HG02610 (cell line): Measurements from ENCODE around the gene FAM209A.
"Not testable (repeated sequence)": the region's sequence is repeated elsewhere in the genome, so short reads cannot be mapped to it uniquely, and the experiment has no call there.

Source experiments
- ATAC-seq: cut with Tn5 transposase; IDR thresholded peaks from one replicate; pipeline ENCODE4 v1.9.1; 2021; ENCODE audit warnings: mild to moderate bottlenecking, moderate library complexity; ENCODE audit not compliant: unreplicated experiment

FAM209A gene, protein sequence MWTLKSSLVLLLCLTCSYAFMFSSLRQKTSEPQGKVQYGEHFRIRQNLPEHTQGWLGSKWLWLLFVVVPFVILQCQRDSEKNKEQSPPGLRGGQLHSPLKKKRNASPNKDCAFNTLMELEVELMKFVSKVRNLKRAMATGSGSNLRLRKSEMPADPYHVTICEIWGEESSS

DNA sequence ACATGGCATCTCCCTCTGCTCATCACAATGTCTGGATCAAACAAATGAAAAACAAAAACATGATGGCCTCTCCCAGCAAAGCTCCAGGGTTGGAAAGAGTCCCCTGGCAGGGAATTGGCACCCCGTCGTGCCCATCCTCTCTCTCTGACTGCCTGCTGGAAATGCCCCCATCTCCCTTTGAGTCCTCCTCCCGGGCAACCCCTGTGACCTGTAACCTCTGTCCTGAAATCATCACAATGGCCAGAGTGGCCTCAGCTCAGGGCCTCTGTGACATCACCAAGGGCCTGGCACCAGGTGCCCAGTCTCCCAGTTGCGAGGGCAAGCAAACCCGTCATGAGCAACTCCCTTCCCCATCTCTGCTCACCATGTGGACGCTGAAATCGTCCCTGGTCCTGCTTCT is at the start of gene FAM209A:
Gene FAM209A, plus strand, starts transcription at position 301 of the 400 bp plus-strand sequence. Its CDS starts 65 bp downstream, at position 366.
- ATAC-seq, result not testable (repeated sequence)

DNA sequence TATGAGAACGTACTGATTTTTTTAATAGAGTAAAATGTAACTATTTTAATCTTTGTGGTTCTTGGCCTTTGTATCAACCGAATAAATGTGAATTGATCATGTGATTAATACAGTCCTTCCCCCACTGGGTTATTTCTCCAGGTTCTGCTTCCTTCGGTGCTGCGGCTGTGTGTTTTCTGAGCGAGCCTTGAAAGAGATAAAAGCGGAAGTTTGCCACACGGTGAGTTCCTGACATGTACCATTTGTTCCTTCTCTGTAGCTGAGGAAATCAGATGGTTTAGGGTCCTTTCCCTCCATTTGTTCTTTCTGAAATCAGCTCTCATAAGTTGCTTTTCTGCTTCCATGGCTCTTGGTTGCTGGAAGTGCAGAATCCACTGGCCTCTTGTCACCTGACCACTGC is 40.6 kb upstream of the FAM209A start:
- ATAC-seq, result peak; percentile 40

DNA sequence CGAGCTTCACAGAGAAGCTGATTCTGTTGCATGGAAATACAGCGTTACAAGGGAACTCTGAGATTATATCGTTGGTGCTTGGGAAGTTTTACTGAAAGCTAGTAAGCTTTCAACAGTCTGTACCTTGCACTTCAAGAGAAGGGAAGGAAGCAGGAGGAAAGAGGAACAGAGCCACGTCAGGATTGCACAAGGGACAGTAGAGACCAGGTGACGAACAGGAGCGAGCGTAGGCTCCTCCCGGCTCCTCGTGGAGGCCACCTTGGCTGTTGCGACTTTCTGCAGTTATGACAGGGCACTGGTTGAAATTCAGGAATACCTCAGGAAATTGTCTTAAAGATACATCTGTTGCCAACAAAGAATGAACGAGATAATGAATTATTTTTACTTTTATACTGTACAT is 37.3 kb upstream of the FAM209A start:
- no peak for ATAC-seq

DNA sequence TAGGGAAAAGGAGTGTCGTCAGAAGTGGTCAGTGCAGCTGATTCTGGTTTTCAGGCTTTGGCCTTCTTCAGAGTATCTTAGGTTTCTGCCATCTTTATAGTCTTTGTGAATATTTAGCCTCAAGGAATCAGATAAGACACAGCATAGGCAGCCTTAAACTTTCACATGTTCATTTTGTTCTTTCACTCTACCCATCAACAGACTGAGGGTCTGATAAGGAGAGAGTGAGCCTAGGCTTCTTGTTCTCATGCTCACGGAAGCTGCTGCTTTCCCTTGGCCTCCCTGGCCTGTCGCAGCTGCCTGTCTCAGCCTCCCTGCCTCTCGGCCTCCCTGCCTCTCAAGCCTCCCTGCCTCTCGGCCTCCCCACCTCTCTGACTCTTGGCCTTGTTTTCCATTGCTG is 36.0 kb upstream of the FAM209A start:
- ATAC-seq, result no peak

DNA sequence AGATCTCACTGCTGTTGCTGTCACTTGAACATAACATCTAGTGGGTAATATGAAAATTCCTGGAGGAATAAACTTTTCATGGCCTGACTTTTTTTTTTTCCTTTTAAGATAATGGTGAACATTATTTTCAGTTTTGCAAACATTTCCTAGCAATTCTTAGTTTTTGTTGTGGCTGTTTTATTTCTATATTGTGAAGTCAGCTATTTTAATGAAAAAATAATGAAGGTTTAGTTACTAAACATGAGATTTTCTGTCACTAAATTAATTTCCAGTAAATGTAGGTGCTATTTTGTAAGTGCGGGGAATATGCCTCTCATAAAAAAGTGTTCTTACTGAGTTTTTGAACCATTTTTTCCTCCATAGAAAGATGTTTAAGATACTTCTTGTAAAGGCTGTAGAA is 23.4 kb upstream of the FAM209A start:
- no peak for ATAC-seq

DNA sequence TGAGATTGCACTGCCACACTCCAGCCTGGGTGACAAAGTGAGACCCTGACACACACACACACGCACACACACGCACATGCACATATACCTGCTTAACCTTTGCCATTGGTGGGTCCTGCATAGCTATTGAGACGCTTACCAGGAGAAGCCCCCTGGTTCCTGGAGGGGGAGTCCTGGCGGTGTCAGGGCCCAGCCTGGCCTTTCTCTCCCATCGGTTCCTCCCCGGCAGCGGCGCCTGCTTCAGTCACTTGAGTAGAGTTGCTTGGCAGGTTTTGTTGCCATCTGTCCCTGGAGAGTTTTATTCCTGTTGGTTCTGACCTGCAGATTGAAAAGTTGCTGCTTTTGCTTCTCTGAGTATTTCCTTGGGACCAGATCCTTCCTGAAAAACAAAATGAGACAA is 20.6 kb upstream of the FAM209A start:
- ATAC-seq, result no peak

DNA sequence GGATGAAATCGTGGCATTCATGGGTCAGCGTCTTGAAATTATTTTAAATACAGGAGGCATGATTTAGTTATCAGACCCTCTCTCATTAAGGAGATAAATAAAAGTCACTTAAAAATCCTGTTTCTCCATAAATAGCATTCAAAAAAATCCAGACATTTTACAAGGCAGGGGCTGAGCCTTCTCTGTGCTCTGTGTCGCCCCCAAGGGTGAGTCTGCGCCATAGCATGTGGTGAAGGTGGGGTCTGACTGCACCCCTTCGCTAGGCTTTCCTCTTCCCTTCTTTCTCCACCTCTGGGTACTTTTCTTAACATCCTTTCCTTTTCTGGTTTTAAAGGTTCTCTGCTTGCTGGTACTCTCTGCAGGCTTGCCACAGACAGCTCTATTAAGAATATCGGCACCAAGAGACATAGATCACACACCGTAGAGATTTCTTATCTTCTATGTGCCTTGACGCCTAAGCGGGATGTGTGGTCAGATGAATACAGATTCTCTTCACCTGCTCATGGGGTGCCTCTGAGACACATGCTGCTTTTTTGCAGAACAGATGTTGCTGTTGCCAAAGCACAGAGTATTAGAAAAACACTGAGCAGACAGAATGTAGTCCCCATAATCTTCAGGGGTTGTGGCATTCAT is 20.1 kb upstream of the FAM209A start:
- ATAC-seq, result no peak

DNA sequence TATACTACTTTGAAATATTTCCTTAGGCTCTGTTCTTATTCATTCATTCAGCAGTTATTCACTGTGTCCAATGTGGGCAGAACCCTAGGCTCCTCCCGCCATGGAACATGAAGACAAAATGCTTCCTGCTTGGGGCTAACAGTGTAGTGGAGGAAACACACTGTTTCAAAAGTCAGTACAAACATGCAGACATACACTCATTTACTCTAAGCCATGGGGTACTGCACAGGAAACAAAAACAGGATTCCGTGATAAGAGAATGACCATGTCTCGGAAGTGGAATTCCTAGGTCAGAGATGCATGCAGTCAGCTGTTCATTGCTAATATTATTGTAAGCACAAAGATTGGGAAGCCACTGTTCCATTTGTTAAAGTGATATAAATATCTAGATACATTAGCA is 18.4 kb upstream of the FAM209A start:
- no peak for ATAC-seq

DNA sequence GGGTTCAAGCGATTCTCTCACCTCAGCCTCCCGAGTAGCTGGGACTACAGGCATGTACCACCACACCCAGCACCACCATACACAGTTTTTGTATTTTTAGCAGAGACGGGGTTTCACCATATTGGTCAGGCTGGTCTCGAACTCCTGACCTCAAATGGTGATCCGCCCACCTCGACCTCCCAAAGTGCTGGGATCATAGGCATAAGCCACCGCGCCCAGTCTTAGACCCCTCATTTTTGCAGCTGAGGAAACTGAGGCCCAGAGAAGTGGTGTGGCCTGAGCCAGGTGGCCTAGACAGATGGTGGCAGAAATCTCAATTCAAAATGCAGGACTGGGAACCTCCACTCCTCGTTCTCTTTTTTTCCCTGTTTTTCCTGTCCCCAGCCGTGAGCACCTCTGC is 12.6 kb upstream of the FAM209A start:
- ATAC-seq, result no peak

DNA sequence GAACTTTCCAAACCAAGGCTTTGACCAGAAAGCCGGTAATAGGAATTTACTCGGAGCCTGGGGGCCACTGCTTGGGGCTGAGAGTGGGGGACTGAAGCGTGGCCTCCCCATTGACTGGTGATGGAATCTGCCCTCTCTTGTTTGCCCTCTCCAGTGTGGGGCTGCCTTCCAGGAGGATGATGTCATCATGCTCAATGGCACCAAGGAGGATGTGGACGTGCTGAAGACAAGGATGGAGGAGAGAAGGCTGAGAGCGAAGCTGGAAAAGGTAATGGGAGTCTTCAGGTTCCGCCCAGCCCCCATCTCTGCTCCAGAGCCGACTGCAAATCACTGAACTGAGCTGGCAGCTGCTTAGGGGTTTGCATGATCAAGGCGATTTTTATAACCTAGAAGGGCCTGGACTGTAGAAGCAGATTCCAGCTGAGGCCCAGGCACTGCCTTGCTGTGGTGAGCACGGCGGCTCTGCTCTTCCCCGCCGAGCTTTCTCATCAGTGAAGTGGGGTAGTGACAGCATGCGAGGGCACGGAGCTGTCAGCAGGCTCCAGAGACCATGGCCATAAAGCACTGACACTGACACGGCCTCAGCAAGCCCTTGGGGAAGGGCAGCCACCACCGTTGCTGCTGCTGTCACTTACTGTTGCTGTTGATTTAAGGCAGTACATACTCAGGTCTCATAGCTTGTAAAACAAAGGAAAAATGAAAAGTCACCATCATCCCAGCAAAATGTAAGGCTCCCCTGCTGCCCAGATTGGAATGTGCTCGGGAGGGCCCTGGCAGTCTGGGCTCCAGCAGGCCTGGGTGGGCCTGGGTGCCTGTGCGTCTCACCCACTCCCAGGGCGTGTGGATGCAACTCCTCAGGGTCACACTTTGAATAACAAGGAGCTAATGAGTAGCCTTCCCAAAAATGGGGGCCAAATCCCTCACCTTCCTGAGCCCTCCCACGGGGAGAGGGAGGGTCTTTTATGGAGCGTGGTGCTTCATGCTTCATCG is 11.1 kb upstream of the FAM209A start:
- no peak for ATAC-seq

DNA sequence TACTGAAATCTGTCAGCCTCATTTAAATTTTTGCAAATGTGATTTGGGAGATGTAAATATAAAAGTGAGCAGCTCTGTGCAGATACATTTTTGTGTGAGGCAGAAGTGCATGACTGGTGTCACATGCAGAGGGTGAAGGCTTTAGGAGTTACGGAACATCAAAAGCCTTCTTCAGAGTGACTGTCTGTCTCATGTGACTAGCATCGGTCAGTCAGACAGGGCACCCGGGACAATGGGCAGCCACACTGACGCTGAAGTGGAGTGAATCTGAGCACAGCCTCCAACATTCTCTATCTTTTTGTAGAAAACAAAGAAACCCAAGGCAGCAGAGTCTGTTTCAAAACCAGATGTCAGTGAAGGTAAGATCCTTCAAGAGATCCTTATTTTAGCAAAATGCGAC is 7.9 kb upstream of the FAM209A start:
- no peak for ATAC-seq

DNA sequence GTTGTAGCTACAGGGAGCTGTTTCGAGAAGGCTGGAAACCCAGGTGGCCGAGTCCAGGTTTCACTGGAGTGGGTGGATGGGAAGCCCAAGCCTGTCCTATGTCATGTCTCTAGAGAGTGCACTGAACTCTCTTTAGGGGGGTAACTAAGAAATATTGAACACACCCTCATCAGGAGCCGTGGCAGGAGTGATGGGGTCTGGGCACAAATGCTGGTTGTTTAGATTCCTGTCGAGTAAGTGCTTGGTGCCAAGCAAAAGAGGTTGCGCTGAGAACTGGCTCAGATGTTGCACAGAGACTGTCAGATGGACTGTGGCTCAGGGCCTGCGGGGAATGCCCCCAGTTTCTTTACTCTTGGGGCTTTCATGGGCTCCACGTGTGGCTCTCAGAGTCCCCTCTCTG is 7.3 kb upstream of the FAM209A start:
- no peak for ATAC-seq

DNA sequence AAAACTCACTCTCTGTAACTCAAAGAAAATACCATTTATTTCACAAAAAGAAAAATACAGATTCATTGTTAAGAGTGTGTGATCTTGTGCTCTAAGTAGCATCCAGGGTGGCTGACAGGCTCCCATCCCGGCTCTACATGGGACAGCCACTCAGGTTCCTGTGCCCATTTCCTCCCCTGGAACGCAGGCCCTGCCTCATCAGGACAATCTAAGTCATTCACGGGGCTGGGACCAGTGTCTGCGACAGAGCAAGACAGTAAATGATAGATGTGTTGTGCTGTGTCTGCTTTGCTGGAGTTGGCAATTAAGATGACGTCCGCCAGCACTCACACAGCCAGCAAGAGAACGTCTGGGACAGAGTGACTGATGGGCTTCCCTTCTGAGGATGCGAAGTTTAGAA is 6.9 kb upstream of the FAM209A start:
- no peak for ATAC-seq

DNA sequence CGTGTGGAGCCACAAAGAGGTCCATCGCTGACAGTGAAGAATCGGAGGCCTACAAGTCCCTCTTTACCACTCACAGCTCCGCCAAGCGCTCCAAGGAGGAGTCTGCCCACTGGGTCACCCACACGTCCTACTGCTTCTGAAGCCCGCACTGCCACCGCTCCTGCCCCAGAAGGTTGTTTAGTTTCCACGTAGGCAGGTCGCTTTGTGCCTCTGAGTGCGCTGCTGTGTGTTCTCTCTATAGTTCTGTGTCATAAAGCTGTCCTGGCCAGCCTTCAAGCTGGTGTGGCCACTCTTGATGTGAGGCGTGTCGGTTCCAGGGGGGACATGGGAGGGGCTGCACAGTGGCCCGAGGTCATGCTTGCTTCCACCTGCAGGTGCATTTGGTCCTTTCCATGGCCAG is 6.4 kb upstream of the FAM209A start:
- no peak for ATAC-seq

DNA sequence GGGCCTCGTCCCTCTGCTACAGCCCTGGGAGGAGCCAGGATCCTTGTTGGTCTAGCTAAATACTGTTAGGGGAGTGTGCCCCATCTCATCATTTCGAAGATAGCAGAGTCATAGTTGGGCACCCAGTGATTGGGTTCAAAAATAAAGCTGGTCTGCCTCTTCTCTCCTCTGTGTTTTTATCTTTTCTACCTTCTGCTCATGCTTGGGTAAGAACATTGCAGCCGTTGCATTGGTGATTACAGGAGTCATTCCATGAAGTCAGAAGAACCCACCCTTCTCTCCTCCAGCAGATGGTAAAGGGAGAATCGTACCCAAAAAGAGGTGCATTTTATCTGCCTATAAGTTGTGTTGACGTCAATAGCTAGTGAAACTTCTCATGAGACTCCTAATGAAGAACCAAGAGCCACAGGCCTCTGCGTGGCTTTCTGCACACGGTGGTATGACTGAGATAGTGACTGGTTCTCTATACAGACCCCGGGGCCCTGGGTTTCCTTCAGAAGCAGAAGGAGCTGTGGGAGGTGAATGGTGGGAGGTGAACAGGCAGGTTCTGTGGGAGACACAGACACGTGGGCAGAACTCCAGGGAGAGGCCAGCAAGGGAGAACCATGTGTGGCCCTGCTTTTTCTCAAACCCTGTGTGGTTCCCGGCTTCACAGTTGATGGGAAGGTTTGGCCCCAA is 5.7 kb upstream of the FAM209A start:
- ATAC-seq, result no peak

DNA sequence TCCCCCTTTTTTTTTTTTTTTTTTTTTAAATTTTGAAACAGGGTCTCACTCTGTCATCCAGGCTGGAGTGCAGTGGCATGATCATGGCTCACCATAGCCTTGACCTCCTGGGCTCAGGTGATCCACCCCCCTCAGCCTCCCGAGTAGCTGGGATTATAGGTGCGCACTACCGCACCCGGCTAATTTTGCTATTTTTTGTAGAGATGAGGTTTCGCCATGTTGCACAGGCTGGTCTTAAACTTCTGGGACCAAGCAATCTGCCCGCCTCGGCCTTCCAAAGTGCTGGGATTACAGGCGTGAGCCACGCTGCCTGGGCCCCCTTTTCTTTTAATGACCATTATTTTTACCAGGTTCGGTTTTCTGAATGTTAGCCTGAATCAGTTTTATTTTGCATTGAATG is 5.0 kb upstream of the FAM209A start:
- ATAC-seq, result no peak

DNA sequence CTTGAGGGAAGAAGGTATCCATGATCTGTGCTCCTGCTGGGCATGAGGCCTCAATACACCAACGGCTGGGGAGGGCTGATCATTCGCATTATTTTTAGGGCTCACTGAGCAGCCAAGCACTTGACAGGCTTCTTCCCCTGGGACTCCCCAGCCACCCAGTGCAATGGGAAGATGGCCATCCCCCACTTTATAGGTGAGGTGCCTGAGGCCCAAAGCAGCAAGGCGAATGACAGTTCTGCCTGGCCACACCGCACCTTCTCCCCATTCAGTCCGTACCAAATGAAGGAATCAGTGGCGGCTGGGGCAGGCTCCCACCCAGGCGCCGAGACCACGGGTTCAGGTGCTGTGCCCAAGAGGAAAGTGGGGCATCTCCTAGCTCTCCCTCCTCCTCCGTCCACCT is 4.4 kb upstream of the FAM209A start:
- no peak for ATAC-seq

DNA sequence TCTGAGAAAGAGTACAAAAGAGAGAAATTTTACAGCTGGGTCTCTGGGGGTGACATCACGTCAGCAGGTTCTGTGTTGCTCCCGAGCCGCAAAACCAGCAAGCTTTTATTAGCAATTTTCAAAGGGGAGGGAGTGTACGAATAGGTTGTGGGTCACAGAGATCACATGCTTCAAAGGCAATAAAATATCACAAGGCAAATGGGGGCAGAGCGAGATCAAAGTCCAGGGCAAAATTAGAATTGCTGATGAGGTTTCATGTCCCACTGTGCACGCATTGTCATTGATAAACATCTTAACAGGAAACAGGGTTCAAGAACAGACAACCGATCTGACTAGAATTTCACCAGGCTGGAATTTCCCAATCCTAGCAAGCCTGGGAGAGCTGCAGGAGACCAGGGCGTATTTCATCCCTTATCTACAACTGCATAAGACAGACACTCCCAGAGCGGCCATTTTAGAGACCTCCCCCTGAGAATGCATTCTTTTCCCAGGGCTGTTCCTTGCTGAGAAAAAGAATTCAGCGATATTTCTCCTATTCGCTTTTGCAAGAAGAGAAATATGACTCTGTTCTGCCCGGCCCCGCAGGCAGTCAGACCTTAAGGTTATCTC is 3.7 kb upstream of the FAM209A start:
- not testable (repeated sequence) for ATAC-seq

DNA sequence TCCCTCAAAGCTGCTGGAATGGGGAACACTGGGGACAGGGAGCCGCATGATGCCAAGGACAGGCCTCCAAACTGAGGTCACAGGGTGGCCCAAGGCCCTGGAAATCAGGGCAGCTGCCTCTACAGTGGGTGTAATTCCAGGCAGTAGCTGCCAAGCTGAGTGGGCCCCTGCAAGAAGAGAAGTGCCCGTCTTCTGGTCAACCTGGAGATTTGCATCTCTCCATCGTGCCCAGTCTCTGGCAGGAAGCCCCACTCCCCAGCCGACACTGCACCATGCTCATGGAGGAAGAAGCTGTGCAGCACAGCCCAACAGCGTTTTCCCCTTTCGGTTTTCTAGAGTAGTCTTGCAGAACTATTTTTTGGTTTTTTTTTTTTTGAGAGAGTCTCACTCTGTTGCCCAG is 2.2 kb upstream of the FAM209A start:
- ATAC-seq, result no peak

DNA sequence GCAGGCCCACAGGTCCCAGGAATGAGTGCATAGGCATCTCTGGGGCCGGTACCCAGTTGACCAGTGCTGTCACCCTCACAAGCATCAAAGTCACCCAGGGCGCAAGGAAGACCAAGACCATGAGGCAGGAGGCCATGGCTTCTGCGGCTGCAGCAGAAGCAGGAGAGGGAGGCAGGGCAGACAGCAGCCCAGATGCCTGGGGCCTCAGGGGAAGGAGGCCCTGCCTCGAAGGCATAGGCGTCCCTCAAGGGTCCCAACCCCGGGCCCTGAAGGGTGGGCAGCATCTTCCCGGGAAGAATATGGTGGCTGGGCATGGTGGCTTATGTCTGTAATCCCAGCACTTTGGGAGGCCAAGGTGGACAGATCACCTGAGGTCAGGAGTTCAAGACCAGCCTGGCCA is 3.0 kb downstream of the FAM209A start:
- no peak for ATAC-seq

DNA sequence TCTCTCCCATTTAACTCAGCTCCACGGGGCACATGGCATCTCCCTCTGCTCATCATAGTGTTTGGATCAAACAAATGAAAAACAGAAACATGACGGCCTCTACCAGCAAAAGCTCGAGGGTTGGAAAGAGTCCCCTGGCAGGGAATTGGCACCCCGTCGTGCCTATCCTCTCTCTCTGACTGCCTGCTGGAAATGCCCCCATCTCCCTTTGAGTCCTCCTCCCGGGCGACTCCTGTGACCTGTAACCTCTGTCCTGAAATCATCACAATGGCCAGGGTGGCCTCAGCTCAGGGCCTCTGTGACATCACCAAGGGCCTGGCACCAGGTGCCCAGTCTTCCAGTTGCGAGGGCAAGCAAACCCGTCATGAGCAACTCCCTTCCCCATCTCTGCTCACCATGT is 8.4 kb downstream of the FAM209A start, which contains the start of gene FAM209B:
Gene FAM209B, plus strand, starts transcription at position 301 of the 400 bp plus-strand sequence. Its CDS starts 96 bp downstream, at position 397.
- not testable (repeated sequence) for ATAC-seq
